Osteoblast (primary cell): ENCODE results near the gene ATP5MC2. TPM values are rescaled to one million over a fixed set of nuclear protein-coding genes. Genes with fewer than 3 reads are reported as not detected.
"Not testable (repeated sequence)": the region's sequence is repeated elsewhere in the genome, so short reads cannot be mapped to it uniquely, and the experiment has no call there.

ENCODE experiments used
- DNase-seq: peaks from one replicate; pipeline ENCODE4 v3.0.0; 2011; ENCODE audit warnings: low spot score, mixed read lengths; ENCODE audit not compliant: insufficient read length; ENCODE audit errors: missing footprints
- H2AFZ ChIP-seq: 2 replicates; pipeline ENCODE4 v1.6.0; 2011; ENCODE audit warnings: mild to moderate bottlenecking, low read length
- H3K27ac ChIP-seq: 2 replicates; pipeline ENCODE4 v1.5.1; 2011; ENCODE audit warnings: mild to moderate bottlenecking, low read depth, low read length, moderate library complexity
- H3K27me3 ChIP-seq: 2 replicates; pipeline ENCODE4 v1.6.0; 2012; ENCODE audit warnings: mild to moderate bottlenecking, control low read depth, inconsistent platforms, low read length, moderate library complexity; ENCODE audit not compliant: insufficient read depth
- H3K36me3 ChIP-seq: 2 replicates; pipeline ENCODE4 v1.5.1; 2011; ENCODE audit warnings: mild to moderate bottlenecking, low read length, control low read depth, moderate library complexity; ENCODE audit not compliant: insufficient read depth
- H3K4me1 ChIP-seq: 2 replicates; pipeline ENCODE4 v1.5.1; 2011; ENCODE audit warnings: mild to moderate bottlenecking, low read length, control low read depth, moderate library complexity; ENCODE audit not compliant: insufficient read depth
- H3K4me2 ChIP-seq: 2 replicates; pipeline ENCODE4 v1.6.0; 2011; ENCODE audit warnings: mild to moderate bottlenecking, low read length; ENCODE audit not compliant: insufficient read depth
- H3K4me3 ChIP-seq: fragments of 200-600 bp; sonication (generic); 3 replicates; pipeline ENCODE4 v1.5.1; 2012; ENCODE audit warnings: mild to moderate bottlenecking, low read length, inconsistent platforms; ENCODE audit not compliant: insufficient read depth
- H3K79me2 ChIP-seq: 2 replicates; pipeline ENCODE4 v1.6.0; 2012; ENCODE audit warnings: mild to moderate bottlenecking, low read length, control low read depth, inconsistent platforms; ENCODE audit not compliant: insufficient read depth
- H3K9me3 ChIP-seq: 2 replicates; pipeline ENCODE4 v1.5.1; 2011; ENCODE audit warnings: low read depth, low read length, control low read depth
- H4K20me1 ChIP-seq: 2 replicates; pipeline ENCODE4 v1.6.0; 2012; ENCODE audit warnings: mild to moderate bottlenecking, low read length, control low read depth; ENCODE audit not compliant: insufficient read depth
- total RNA-seq: library from RNA; depleted of rRNA; stranded (reverse); fragments of >200 nt; gene quantifications from 2 replicates; pipeline ENCODE4 v1.2.3, GENCODE V29; 2012
- TF ChIP-seq, protein P1 (sequence below): IDR thresholded peaks from 2 replicates; pipeline ENCODE4 v1.5.1; 2011; ENCODE audit warnings: mild to moderate bottlenecking, low read depth, low read length, moderate library complexity; ENCODE audit errors: extremely low read depth

The ATP5MC2 gene
- total RNA-seq, 1 donor: 95.9 TPM

DNA sequence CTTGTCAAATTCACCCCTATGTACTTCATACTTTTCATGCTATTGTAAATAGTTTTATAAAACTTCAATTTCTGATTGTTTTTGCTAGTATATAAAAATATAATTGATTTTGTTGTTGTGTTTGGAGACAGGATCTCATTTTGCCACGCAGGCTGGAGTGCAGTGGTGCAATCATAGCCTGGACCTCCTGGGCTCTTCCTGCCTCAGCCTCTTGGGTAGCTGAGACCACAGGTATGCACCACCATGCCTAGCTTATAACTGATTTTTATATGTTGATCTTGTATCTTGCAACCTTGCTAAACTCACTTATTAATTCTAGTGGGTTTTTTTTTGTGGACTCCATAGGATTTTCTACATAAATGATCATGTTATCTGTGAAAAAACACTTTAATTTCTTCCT lies 23.5 kb downstream of the ATP5MC2 start:
- TF ChIP-seq, protein P1, sequence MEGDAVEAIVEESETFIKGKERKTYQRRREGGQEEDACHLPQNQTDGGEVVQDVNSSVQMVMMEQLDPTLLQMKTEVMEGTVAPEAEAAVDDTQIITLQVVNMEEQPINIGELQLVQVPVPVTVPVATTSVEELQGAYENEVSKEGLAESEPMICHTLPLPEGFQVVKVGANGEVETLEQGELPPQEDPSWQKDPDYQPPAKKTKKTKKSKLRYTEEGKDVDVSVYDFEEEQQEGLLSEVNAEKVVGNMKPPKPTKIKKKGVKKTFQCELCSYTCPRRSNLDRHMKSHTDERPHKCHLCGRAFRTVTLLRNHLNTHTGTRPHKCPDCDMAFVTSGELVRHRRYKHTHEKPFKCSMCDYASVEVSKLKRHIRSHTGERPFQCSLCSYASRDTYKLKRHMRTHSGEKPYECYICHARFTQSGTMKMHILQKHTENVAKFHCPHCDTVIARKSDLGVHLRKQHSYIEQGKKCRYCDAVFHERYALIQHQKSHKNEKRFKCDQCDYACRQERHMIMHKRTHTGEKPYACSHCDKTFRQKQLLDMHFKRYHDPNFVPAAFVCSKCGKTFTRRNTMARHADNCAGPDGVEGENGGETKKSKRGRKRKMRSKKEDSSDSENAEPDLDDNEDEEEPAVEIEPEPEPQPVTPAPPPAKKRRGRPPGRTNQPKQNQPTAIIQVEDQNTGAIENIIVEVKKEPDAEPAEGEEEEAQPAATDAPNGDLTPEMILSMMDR: no peak
- Histone ChIP-seq H3K4me3 (no peak overlapping the region), H2AFZ (no peak overlapping the region), H3K9me3 (no peaks in the 10 kb centered on the region), H4K20me1 (no peaks in the 10 kb centered on the region), H3K27ac (peak overlapping the region; percentile 59), H3K79me2 (no peaks in the 10 kb centered on the region), H3K27me3 (no peaks in the 10 kb centered on the region), H3K36me3 (no peaks in the 10 kb centered on the region), H3K4me1 (peaks cover 12% of the 10 kb centered on the region), H3K4me2 (no peak overlapping the region)
- DNase-seq: no peak

GRCh38 chr12:53651737-53652136 lies 24.1 kb downstream of the ATP5MC2 start:
- Histone ChIP-seq H3K36me3 (no peaks in the 10 kb centered on the region), H3K27ac (peak overlapping the region; percentile 59), H3K9me3 (no peaks in the 10 kb centered on the region), H3K27me3 (no peaks in the 10 kb centered on the region), H3K4me3 (no peak overlapping the region), H3K79me2 (no peaks in the 10 kb centered on the region), H3K4me1 (peaks cover 12% of the 10 kb centered on the region), H2AFZ (no peak overlapping the region), H4K20me1 (no peaks in the 10 kb centered on the region), H3K4me2 (no peak overlapping the region)
- TF ChIP-seq, protein P1: no peak
- no peak for DNase-seq

DNA sequence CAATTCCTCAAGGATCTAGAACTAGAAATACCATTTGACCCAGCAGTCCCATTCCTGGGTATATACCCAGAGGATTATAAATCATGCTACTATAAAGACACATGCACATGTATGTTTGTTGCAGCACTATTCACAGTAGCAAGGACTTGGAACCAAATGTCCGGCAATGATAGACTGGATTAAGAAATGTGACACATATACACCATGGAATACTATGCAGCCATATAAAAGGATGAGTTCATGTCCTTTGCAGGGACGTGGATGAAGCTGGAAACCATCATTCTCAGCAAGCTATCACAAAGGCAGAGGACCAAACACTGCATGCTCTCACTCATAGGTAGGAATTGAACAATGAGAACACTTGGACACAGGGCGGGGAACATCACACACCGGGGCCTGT lies 29.6 kb downstream of the ATP5MC2 start:
- H3K27me3 ChIP-seq, H3K27ac ChIP-seq, H3K4me1 ChIP-seq, H2AFZ ChIP-seq, DNase-seq, H3K36me3 ChIP-seq, H3K9me3 ChIP-seq, H3K79me2 ChIP-seq, H3K4me3 ChIP-seq, H4K20me1 ChIP-seq, H3K4me2 ChIP-seq: not testable (repeated sequence)

- no peaks in the 10 kb centered on the region for H3K79me2 ChIP-seq
- no peaks in the 10 kb centered on the region for H3K27me3 ChIP-seq
- no peaks in the 10 kb centered on the region for H3K9me3 ChIP-seq
- H3K4me3 ChIP-seq: no peak overlapping the region
- TF ChIP-seq, protein P1: no peak
- no peaks in the 10 kb centered on the region for H4K20me1 ChIP-seq
- no peak overlapping the region for H2AFZ ChIP-seq
- no peak overlapping the region for H3K27ac ChIP-seq
- H3K36me3 ChIP-seq: no peaks in the 10 kb centered on the region
- H3K4me1 ChIP-seq: no peaks in the 10 kb centered on the region
- H3K4me2 ChIP-seq: no peak overlapping the region
- DNase-seq: no peak
Observed at GRCh38 chr12:53645165-53645564, 30.7 kb downstream of the ATP5MC2 start.
